ENCODE measurements around the gene ZNF212. TPM values are rescaled to one million over a fixed set of nuclear protein-coding genes. Genes with fewer than 3 reads are reported as not detected.
"Not testable (repeated sequence)": the region's sequence is repeated elsewhere in the genome, so short reads cannot be mapped to it uniquely, and the experiment has no call there.

Gene ZNF212
- total RNA-seq, 1 donor from 2014 or later = 4.9 TPM

GRCh38 chr7:149218469-149219420 is 20.7 kb upstream of the ZNF212 start:
- no peak for DNase-seq (ENCODE audit: low read depth, low spot score)

GRCh38 chr7:149220534-149220933 is 18.9 kb upstream of the ZNF212 start:
- no peak for DNase-seq (ENCODE audit: low read depth, low spot score)

- no peak for DNase-seq (ENCODE audit: low read depth, low spot score)
Measured at GRCh38 chr7:149223176-149223575, 16.3 kb upstream of the ZNF212 start.

- no peak for DNase-seq (ENCODE audit: low read depth, low spot score)
Measured at GRCh38 chr7:149223761-149224160, 15.7 kb upstream of the ZNF212 start.

- no peak for DNase-seq (ENCODE audit: low read depth, low spot score)
Measured at GRCh38 chr7:149224352-149224751, 15.1 kb upstream of the ZNF212 start.

GRCh38 chr7:149225106-149225505 is 14.3 kb upstream of the ZNF212 start:
- DNase-seq (ENCODE audit: low read depth, low spot score) = no peak

GRCh38 chr7:149225656-149226055 is 13.8 kb upstream of the ZNF212 start:
- no peak for DNase-seq (ENCODE audit: low read depth, low spot score)

- DNase-seq (ENCODE audit: low read depth, low spot score) = not testable (repeated sequence)
Measured at GRCh38 chr7:149226366-149226765, 13.1 kb upstream of the ZNF212 start.

GRCh38 chr7:149226840-149227494 is 12.5 kb upstream of the ZNF212 start:
- DNase-seq (ENCODE audit: low read depth, low spot score) = no peak

GRCh38 chr7:149228831-149229471 is 10.5 kb upstream of the ZNF212 start:
- no peak for DNase-seq (ENCODE audit: low read depth, low spot score)

GRCh38 chr7:149229526-149229925 is 9.9 kb upstream of the ZNF212 start:
- DNase-seq (ENCODE audit: low read depth, low spot score) = no peak

GRCh38 chr7:149232362-149232761 is 7.1 kb upstream of the ZNF212 start:
- DNase-seq (ENCODE audit: low read depth, low spot score) = no peak

- not testable (repeated sequence) for DNase-seq (ENCODE audit: low read depth, low spot score)
Measured at GRCh38 chr7:149233655-149234204, 5.7 kb upstream of the ZNF212 start.

- no peak for DNase-seq (ENCODE audit: low read depth, low spot score)
Measured at GRCh38 chr7:149237502-149237901, 1.9 kb upstream of the ZNF212 start.

GRCh38 chr7:149238051-149238450 is 1.4 kb upstream of the ZNF212 start:
- no peak for DNase-seq (ENCODE audit: low read depth, low spot score)

GRCh38 chr7:149240637-149241036 is 1.2 kb downstream of the ZNF212 start:
- no peak for DNase-seq (ENCODE audit: low read depth, low spot score)

- no peak for DNase-seq (ENCODE audit: low read depth, low spot score)
Measured at GRCh38 chr7:149241696-149242095, 2.2 kb downstream of the ZNF212 start.

GRCh38 chr7:149245244-149245643 is 5.8 kb downstream of the ZNF212 start:
- no peak for DNase-seq (ENCODE audit: low read depth, low spot score)

GRCh38 chr7:149245744-149246143 is 6.3 kb downstream of the ZNF212 start:
- DNase-seq (ENCODE audit: low read depth, low spot score) = no peak

- DNase-seq (ENCODE audit: low read depth, low spot score) = no peak
Measured at GRCh38 chr7:149248777-149249176, 9.3 kb downstream of the ZNF212 start.

GRCh38 chr7:149250151-149250550 is 10.7 kb downstream of the ZNF212 start:
- DNase-seq (ENCODE audit: low read depth, low spot score) = not testable (repeated sequence)

- DNase-seq (ENCODE audit: low read depth, low spot score) = not testable (repeated sequence)
Measured at GRCh38 chr7:149251518-149251917, 12.1 kb downstream of the ZNF212 start.

Data from pulmonary artery endothelial cell (primary cell).